ENCODE results near the gene ANXA3.

Gene ANXA3

GRCh38 chr4:78533854-78534253 lies 17.7 kb upstream of the ANXA3 start:
- ChIA-PET POLR2A (no interaction called here), CTCF (interaction anchor here (1.6 kb wide), 1 partner anchor 17 kb away, joined by 4 read pairs; no protein-coding TSS in a partner anchor)
- TF ChIP-seq CTCF (IDR thresholded peaks at IDR 0.05; ENCODE audit: insufficient read depth, low read length, missing control alignments) = no peak
- no peak overlapping the region for H3K4me3 ChIP-seq (ENCODE audit: low read depth, low read length)
- DNase-seq (ENCODE audit: low read depth, low spot score) = no peak

- ChIA-PET CTCF (interaction anchor here (1.6 kb wide), 1 partner anchor 18 kb away, joined by 4 read pairs; no protein-coding TSS in a partner anchor), POLR2A (no interaction called here)
- H3K4me3 ChIP-seq (ENCODE audit: low read depth, low read length) = no peak overlapping the region
- DNase-seq (ENCODE audit: low read depth, low spot score) = no peak
- no peak for TF ChIP-seq CTCF (IDR thresholded peaks at IDR 0.05; ENCODE audit: insufficient read depth, low read length, missing control alignments)
These were observed 17.1 kb upstream of the ANXA3 start for GRCh38 chr4:78534286-78534955.

- no peak for TF ChIP-seq CTCF (IDR thresholded peaks at IDR 0.05; ENCODE audit: insufficient read depth, low read length, missing control alignments)
- ChIA-PET CTCF (interaction anchor here (1.0 to 1.7 kb wide), 2 partner anchors 12 to 15 kb away, joined by 3 read pairs; no protein-coding TSS in a partner anchor), POLR2A (no interaction called here)
- DNase-seq (ENCODE audit: low read depth, low spot score) = no peak
- no peak overlapping the region for H3K4me3 ChIP-seq (ENCODE audit: low read depth, low read length)
These were observed 9.2 kb upstream of the ANXA3 start for GRCh38 chr4:78542373-78542772.

GRCh38 chr4:78543424-78544125 lies 8.0 kb upstream of the ANXA3 start:
- ChIA-PET POLR2A (no interaction called here), CTCF (interaction anchor here (1.7 kb wide), 1 partner anchor 16 kb away, joined by 3 read pairs; no protein-coding TSS in a partner anchor)
- H3K4me3 ChIP-seq (ENCODE audit: low read depth, low read length) = no peak overlapping the region
- no peak for TF ChIP-seq CTCF (IDR thresholded peaks at IDR 0.05; ENCODE audit: insufficient read depth, low read length, missing control alignments)
- DNase-seq (ENCODE audit: low read depth, low spot score) = no peak

- ChIA-PET CTCF (no interaction called here), POLR2A (no interaction called here)
- no peak for TF ChIP-seq CTCF (IDR thresholded peaks at IDR 0.05; ENCODE audit: insufficient read depth, low read length, missing control alignments)
- no peak for DNase-seq (ENCODE audit: low read depth, low spot score)
- H3K4me3 ChIP-seq (ENCODE audit: low read depth, low read length) = no peak overlapping the region
These were observed 6.9 kb upstream of the ANXA3 start for GRCh38 chr4:78544678-78545077.

Data from AG04449 (cell line).